HG02759 (cell line): ENCODE measurements around the gene TNS3.

ENCODE experiments used
- ATAC-seq: cut with Tn5 transposase; IDR thresholded peaks from one replicate; pipeline ENCODE4 v1.9.1; 2021; ENCODE audit warnings: mild to moderate bottlenecking, moderate library complexity; ENCODE audit not compliant: unreplicated experiment

The TNS3 gene

GRCh38 chr7:47376991-47377616 is 204.8 kb downstream of the TNS3 start:
- ATAC-seq: no peak

- ATAC-seq: no peak
Observed at GRCh38 chr7:47375121-47375938, 206.6 kb downstream of the TNS3 start.

DNA sequence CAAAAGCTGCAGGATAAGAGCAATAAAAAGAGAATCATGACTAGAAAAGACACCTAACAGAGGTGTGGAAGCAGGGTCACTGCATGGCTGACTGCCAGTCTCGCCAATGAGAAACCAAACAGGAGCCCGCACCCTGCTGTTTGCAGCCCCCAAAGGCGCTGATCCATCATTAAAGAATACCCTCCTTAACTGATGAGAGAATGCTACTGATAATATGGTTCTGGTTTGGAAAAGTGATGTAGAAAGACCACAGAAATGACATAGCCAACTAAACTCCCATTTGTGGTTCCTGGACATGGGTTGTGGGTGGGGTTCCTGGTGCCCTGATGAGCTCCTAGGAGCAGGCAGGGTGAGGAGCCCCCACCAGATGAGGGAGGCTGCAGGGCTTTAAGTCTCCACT is 207.4 kb downstream of the TNS3 start:
- ATAC-seq: no peak

DNA sequence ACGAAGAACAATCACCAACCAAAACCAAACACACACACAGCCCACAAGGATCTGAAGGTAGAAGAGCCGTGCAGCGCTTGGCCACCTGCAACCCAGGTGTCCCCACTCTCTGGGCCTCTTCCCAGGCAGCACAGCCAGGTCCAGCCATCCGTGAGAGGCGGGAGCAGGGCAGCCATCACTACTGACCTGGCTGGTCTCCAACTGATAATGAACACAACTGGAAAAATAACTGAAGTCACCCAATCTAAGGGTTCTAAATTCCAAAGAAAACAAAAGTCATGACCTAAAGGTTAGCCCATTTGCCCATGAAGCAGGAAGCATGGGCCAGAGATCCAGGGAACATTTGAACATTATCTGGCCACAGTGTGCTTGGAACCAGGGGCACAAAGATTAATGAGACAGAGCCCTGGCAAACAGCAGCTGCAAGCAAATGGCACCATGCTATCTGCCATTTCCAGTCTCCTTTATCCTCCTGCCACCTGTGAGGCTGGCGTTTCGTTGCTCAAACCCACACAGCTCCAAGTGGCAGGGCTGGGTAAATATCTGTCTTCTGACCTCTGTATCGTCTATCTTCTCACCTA is 207.9 kb downstream of the TNS3 start:
- ATAC-seq: no peak

DNA sequence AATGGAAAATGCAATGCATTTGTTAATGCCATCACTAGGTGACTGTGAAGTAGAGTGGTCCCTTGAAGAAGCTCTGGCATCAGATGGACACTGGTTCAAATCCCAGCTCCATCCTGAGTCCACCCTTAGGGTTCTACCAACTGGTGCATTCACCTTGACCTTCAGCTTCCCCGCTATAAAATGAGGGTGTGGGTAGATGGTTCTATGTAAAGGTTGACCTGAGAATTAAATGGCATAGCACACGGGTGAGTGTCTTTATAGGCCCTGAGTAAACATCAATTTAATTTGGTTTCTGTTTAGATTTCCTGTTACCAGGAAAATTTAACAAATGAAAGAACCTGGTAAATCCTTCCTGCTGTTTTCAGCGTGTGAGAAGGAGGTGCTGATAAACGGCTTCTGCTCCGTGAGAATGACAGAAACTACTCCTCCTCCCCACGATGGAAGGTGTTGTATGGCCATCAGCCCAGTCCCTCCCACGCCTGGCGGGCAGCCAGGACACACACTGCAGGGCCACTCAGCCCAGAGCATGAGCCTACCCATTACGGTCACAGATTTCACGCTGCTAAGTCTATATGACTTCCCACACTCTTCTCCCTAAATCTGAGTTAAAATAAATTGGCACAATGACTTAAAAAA is 210.1 kb downstream of the TNS3 start:
- ATAC-seq: no peak

GRCh38 chr7:47371317-47371716 is 210.6 kb downstream of the TNS3 start:
- ATAC-seq: no peak

DNA sequence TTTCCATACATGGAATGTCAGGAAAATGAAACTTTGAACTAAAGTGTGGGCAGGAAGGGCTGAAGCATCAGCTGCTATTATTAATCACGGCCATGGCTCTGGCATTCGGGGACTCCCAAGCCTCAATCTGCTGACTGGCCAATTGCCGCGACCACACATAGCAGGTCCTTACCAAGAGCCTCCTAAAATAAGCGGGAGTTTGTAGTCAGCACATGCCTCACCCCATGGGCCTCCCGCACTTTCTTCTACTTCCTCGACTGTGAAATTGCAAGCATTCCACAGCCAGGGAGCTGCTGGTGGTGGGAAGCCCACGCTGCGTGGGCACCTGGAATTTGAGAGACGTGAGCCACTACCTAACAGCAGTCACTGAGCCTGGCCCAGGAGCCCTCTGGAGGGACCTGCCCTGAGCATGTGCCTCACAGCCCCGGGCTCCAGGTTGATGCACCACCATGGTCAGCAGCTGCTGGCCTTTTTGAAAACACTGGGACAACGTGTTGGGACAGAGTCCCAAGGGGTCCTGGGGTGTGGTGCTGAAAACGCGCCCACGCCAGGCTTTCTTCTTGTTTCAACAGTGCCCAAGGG is 211.4 kb downstream of the TNS3 start:
- ATAC-seq: no peak

DNA sequence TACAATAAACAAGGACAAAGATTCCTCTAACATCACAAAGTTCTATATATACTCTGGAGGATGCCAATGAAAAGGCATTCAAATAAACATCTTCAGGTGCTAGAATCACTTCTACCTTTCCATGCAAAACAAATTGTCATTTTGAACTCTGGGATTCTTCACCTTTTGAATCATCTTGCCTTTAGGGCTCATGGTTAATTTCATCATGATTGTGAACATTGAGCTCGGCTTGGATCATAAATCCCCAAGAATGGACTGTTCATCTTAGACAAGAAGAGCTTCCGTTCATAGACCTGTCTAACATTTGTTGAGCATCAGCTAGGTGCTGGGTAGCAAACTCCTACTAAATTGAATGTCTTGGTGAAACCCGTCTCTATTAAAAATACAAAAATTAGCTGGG is 212.2 kb downstream of the TNS3 start:
- ATAC-seq: no peak

DNA sequence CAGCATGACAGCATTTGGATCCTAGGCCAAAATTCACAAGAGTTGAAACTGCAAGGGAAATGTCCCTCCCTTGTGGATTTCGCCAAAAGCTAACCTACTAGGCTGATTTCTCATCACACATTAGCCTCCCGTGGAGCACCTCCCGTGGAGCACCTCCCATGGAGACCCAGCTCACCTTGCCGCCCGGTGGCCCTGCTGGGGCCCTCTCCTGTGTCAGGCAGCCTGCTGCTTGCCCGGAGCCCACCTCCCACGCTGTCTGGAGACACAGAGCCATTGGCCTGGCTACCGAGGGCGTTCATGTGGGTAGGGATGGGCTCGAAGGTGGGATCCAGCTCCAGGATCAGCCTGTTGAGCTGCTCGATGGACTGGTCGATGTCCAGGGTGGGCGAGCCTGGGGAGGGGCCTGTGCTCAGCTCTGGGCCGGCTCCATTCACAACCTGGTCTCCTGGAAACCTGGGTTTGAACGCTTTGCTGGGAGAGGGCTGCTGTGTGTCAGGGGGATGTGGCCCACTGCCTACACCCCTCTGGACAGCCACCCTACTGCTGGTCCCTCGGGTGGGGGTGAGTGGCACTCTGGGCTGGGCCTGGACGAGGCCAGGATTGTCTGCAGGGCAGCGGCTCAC is 213.6 kb downstream of the TNS3 start:
- ATAC-seq: no peak

- no peak for ATAC-seq
Observed at GRCh38 chr7:47367369-47367768, 214.5 kb downstream of the TNS3 start.

DNA sequence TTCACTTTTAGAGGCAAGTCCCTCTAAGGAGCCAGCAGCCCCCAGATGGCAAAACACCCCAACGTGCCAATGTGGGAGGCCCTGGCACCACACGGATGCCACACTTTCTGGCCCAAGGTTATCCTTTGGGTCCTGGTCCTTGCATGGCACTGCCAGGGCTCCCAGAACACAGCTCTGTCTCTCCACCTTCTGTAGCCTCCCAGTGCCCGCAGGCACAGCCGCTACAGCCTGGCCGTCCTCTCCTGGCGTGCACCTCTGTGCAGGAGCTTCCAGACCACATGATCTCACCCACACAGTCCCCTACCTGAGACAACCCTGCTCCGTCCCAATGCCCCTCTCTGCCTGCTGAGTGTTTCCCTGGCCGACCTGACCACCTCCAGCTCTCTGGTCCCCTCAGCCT is 215.0 kb downstream of the TNS3 start:
- ATAC-seq: no peak

GRCh38 chr7:47366211-47366610 is 215.7 kb downstream of the TNS3 start:
- ATAC-seq: no peak

- ATAC-seq: no peak
Observed at GRCh38 chr7:47362984-47363383, 218.9 kb downstream of the TNS3 start.

GRCh38 chr7:47361746-47362215 is 220.1 kb downstream of the TNS3 start:
- no peak for ATAC-seq

GRCh38 chr7:47361236-47361635 is 220.7 kb downstream of the TNS3 start:
- ATAC-seq: no peak

GRCh38 chr7:47360301-47360900 is 221.5 kb downstream of the TNS3 start:
- no peak for ATAC-seq

DNA sequence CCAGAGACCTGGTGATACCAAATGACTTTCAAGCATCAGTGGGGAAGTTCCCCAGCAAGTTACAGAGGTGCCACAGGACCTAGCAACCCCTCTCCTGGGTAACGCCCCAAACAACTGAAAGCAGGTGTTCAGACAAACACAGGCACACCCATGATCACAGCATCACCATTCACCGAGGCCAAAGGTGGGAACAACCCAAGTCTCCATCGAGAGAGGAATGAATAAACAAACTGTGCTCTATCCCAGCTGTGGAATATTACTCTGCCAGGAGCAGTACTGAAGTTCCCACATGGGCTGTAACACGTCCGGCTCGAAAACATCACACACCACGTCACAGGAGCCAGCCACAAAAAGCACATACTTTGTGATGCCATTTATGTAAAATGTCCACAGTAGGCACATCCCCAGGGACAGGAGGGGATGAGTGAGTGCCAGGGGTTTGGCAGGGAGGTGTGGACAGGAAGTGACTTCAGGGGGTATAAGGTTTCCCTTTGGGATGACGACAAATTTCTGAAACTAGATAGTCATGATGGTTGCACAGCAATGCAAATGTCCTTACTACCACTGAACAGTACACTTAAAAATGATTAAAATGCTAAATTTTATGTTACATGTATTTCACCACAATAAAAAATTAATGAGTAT is 222.8 kb downstream of the TNS3 start:
- no peak for ATAC-seq

GRCh38 chr7:47358357-47358756 is 223.6 kb downstream of the TNS3 start:
- no peak for ATAC-seq

GRCh38 chr7:47357863-47358262 is 224.0 kb downstream of the TNS3 start:
- no peak for ATAC-seq

DNA sequence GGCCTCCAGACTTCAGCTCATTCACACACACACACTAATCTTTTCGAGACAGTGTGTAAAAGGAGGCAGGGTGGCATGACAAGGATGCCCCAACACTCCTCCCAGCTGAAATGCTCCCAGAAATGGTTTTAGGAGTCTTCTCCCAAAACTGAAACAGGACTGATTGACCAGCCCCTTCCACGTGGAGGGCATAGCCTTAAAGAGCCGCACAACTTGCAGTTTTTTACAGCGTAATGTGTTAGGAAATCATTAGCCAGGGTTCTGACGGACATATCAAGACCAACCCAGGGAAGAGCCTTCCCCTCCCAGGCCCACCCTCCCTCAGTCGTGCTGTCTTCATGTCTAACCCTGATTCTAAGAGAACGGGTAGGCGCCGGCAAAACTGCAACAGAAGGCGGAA is 224.6 kb downstream of the TNS3 start:
- ATAC-seq: no peak
